ENCODE data around the gene UBE2B.

The UBE2B gene

GRCh38 chr5:134432174-134432573, 60.8 kb downstream of the UBE2B start:
- DNase-seq (ENCODE audit: low spot score) = no peak
- no peak for TF ChIP-seq CTCF (IDR thresholded peaks at IDR 0.05; ENCODE audit: extremely low read depth, missing control alignments)

GRCh38 chr5:134432677-134433359, 61.4 kb downstream of the UBE2B start:
- no peak for DNase-seq (ENCODE audit: low spot score)
- TF ChIP-seq CTCF (IDR thresholded peaks at IDR 0.05; ENCODE audit: extremely low read depth, missing control alignments) = no peak

GRCh38 chr5:134435560-134435959, 64.2 kb downstream of the UBE2B start:
- no peak for DNase-seq (ENCODE audit: low spot score)
- TF ChIP-seq CTCF (IDR thresholded peaks at IDR 0.05; ENCODE audit: extremely low read depth, missing control alignments) = no peak

- no peak for TF ChIP-seq CTCF (IDR thresholded peaks at IDR 0.05; ENCODE audit: extremely low read depth, missing control alignments)
- DNase-seq (ENCODE audit: low spot score) = peak; percentile 71
These were observed 65.4 kb downstream of the UBE2B start for GRCh38 chr5:134436523-134437339.

- TF ChIP-seq CTCF (IDR thresholded peaks at IDR 0.05; ENCODE audit: extremely low read depth, missing control alignments) = no peak
- DNase-seq (ENCODE audit: low spot score) = no peak
These were observed 66.0 kb downstream of the UBE2B start for GRCh38 chr5:134437340-134437846.

GRCh38 chr5:134437847-134438581, 66.6 kb downstream of the UBE2B start:
- no peak for DNase-seq (ENCODE audit: low spot score)
- no peak for TF ChIP-seq CTCF (IDR thresholded peaks at IDR 0.05; ENCODE audit: extremely low read depth, missing control alignments)
